ENCODE results near the gene MGP. TPM values are rescaled to one million over a fixed set of nuclear protein-coding genes. Genes with fewer than 3 reads are reported as not detected.

Gene MGP
- total RNA-seq, 1 experiment from 2014 or later = not detected

DNA sequence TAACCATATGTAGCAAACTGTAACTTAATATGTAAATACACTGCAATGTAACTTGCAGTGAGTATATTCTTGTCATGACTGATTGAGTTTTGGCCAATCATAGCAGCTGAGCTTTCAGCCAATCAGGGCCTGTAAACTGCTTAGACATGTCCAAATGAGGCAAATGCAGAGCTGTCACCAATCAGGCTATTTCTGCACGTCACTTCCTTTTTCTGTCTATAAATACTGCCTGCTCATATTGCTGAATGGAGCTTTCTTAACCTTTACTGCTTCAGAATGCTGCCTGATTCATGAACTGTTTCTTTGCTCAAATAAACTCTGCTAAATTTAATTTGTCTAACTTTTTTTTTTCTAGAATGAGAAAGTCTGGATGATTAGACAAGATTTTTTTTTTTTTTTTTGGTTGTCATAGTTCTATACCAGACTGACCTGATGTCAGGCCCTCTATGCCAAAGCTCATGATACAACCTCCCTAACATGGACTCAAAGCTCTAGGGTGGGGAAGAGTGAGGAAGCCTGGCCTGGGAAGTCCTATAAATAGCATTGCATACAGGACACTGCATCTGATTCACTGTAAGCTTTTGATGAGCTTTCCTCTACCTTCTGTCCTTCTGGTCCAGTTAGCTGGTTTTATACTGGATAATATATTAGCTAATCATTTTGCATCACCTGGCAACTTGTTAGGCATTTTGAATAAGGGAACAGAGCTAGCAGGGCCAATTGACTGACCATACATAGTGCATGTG, 12.0 kb downstream of the MGP start:
- in situ Hi-C loops (cut with HindIII; ENCODE audit: low sequenced_read_pairs) = no loop called here
- DNase-seq (ENCODE audit: low spot score) = peak; percentile 57

DNA sequence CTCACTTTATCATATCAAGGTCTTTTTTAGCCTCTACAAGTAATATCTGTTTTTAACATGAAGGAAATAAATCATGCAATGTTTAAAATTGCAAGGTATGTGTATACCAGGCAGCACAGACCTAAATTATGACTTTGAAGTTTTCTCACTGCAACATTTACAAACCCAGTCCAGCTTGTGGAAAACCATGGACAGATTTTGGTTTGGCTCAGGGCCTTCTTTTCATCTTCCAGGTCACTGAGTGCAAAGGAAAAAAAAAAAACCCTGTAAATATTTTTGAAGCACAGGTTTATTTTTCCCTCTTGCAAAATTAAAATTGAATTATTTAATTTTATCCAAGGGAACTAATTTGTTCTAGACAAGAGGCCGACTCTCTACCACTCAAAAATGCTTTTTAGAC, 13.8 kb downstream of the MGP start:
- in situ Hi-C loops (cut with HindIII; ENCODE audit: low sequenced_read_pairs) = no loop called here
- DNase-seq (ENCODE audit: low spot score) = peak; percentile 85

DNA sequence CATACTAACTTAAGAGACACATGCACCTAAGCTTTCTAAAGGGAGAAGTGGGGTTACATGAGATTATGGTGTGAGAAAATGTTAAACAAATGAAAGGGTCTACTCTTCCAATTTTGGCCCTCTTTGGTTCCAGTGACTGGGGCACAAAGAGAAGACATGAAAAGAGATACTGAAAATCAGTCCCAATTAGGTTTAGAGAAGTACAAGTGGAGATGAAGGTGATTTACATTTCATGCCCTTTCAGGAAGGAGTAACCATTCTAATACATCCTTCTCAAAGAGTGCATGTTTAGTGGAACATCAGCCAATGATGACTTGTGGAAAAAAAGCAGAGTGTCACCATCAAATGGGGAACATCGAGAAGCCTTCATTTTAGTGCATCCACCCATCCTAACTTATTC, 14.4 kb downstream of the MGP start:
- in situ Hi-C loops (cut with HindIII; ENCODE audit: low sequenced_read_pairs) = no loop called here
- DNase-seq (ENCODE audit: low spot score) = no peak

DNA sequence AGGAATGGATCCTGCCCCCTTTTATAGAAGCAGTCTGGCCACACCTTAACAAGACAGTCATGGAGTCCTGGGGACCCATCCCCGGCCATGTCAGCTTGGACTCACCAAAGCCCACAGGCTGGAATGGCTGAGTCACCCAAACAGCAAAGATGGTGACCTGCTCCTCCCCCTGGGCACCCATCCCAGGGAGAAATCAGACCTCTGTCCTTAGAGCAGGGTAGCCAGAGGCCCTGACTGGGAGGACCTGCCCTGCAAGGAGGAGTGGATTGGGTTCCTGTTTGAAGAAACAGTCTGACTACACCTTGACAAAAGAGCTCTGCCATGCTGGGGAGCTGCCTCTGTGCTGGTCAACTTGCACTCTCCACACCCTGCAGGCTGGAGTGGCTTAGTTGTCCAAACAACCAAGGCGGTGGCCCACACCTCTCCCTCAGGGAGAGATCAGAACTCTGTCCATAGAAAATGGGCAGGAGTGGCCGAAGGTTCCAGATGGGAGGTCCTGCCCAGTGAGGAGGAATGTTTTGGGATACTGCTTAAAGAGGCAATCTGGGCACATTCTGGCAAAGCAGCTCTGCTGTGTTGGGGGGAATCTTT, 16.6 kb downstream of the MGP start:
- in situ Hi-C loops (cut with HindIII; ENCODE audit: low sequenced_read_pairs) = no loop called here
- DNase-seq (ENCODE audit: low spot score) = no peak

DNA sequence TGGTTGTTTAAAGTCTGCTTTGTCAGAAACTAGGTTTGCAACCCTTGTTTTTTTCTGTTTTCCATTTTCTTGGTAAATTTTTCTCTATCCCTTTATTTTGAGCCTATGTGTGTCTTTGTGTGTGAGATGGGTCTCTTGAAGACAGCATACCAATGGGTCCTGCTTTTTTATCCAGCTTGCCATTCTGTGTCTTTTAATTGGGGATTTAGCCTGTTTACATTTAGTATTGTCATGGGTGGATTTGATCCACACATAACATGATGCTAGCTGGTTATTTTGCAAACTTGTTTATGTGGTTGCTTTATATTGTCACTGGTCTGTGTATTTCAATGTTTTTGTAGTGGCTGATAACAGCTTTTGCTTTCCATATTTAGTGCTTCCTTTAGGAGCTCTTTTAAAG, 25.2 kb downstream of the MGP start:
- in situ Hi-C loops (cut with HindIII; ENCODE audit: low sequenced_read_pairs) = no loop called here
- DNase-seq (ENCODE audit: low spot score) = no peak

DNA sequence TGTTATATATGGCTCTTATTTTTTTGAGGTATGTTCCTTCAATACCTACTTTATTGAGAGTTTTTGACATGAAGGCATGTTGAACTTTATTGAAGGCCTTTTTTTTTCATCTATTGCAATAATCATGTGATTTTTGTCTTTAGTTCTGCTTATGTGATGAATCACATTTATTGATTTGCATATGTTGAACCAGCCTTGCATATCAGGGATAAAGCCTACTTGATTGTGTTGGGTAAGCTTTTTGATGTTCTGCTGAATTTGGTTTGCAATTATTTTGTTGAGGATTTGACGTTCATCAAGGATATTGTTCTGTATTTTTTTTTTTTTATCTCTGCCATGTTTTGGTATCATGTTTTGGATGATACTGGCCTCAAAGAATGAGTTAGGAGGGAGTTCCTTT, 27.1 kb downstream of the MGP start:
- no peak for DNase-seq (ENCODE audit: low spot score)
- in situ Hi-C loops (cut with HindIII; ENCODE audit: low sequenced_read_pairs) = no loop called here

DNA sequence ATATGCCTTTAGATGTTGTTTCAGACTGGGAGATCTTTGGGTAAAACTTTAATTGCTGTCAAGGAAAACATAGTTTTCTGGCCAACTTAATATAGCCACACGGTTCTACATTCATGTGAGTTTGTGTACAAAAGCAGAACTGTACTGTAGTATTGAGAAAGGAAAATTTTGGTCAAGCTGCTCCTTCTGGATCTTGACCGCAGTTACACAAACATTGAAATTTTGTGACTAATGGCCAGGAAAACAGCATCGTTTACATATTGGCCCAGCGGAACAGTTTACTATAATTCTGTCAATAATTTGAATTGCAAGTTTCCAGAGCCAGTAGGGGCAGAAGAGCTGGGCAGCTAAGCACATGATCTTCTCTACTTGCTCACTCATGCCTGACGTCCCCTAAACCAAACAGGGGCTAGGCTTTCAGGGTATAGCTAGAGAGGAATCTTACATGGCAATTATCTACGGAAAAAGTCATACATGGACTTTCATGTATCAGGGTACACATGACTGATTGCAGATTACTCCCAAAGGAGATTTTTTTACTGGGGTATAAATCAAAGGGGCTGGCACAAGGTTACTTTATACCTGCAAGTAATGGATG, 31.0 kb downstream of the MGP start:
- in situ Hi-C loops (cut with HindIII; ENCODE audit: low sequenced_read_pairs) = no loop called here
- no peak for DNase-seq (ENCODE audit: low spot score)

DNA sequence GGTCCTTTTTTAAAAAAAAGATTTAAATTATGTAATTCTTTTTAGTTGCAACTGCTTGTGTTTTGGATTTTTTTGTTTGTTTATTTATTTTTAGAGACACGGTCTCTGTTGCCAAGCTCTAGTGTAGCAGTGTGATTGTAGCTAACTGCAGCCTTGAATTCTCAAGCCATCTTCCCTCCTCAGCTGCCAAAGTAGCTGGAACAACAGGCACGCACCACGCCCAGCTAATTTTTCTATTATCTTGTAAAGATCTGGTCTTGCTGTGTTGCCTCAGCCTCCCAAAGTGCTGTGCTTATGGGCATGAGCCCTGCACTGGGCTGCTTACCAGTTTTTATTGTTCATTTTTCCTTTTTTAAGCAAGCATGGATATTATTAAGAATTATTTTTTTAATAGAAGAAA, 31.7 kb downstream of the MGP start:
- no peak for DNase-seq (ENCODE audit: low spot score)
- in situ Hi-C loops (cut with HindIII; ENCODE audit: low sequenced_read_pairs) = no loop called here

DNA sequence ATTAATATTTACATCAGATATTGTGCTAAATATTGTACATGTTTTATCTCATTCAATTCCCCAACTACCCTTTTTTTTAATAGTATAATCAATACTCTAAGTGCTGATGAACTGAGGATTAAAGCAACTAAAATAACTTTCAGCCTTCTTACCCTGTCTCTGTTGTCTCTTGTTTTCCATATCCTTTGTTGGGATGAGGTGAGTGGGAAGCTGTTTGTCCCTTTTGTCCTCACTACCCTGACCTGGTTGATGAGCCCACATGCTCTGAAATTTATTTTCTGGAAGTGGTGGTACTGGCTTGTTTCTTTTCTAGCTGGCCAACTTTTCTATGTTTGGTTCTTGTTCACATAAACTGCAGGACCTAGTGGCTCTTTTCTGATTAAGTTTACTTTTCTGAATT, 32.8 kb downstream of the MGP start:
- DNase-seq (ENCODE audit: low spot score) = no peak
- in situ Hi-C loops (cut with HindIII; ENCODE audit: low sequenced_read_pairs) = no loop called here

DNA sequence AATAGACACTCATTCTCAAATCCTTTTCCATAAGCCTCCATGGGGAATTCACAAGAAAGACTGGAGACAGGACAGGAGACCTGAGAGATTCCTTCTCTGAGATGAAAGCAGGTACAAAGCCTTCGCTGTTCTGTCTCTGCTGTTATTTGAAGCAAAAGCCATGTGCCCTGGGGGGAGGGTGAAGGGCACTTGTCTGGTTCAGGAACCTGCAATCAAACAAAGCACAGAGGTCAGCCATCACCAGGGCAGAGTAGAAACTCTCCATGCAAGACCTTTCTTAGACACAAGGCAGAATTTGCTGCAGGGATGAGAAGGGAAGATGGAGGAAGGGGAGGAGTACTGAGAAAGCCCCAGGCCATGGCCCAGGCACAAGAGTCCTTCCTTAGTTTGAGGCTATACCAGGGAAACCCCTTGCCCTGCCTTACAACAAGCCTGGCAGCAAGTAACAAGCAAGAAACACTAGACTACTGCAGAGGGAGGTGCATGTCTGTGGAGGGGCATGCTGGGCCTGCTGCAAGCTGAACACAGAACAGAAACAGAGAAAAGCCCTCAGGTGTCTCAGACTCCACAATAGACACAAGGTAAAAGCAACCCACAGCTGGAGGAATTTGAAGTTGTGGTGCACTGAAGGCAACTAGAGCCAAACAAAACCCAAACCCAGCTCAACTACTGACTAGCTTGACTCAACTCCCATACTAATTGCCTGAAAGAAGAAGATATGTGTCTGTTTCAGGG, 34.6 kb downstream of the MGP start:
- in situ Hi-C loops (cut with HindIII; ENCODE audit: low sequenced_read_pairs) = no loop called here
- no peak for DNase-seq (ENCODE audit: low spot score)

DNA sequence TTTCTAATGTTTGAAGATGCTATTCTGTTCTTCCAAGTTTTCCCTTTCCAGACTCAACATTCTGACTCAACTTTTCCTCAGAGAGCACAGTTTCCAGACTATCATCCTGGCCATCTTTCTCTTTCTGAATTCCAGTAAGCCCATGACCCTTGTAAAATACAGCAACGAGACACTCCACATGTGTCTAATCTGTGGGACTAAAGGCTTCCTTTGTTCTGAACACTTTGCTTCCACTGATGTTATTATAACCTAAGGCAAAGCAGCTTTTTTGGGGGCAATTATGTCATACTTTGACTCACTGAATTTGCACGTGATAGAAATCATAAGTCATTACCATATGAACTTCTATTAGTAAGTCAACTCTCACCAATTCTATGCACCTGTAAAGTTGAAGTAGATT, 36.0 kb downstream of the MGP start:
- in situ Hi-C loops (cut with HindIII; ENCODE audit: low sequenced_read_pairs) = no loop called here
- no peak for DNase-seq (ENCODE audit: low spot score)

DNA sequence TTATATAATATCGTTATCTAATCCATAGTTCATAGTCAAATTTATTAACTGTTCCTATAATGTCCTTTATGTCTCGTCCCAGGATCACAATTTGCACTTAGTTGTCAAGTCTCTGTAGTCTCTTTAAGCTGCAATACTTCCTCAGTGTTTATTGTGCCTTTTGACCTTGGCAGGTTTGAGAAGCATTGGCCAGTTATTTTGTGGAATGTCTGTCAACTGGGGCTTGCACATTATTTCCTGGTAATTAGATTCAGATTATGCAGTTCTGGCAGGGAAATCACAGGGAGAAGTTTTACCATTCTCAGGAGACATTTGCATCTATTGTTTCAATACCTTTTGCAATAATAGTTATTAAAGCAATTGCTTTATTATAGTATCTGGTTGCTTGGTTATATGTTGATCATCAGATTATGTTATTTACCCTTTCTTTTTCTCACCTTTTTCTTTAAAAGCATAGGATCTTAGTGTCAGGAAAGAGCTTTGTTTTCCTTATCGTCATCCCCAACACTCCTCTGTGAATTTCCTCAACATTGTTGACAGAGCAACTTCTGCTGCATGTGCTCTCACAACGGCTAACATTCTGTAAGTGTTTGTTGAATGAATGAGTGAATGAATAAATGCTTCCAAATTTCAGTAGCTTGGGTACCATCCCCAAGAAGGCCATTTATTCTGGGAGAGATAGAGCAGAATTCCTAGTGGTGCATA, 38.6 kb downstream of the MGP start:
- in situ Hi-C loops (cut with HindIII; ENCODE audit: low sequenced_read_pairs) = no loop called here
- DNase-seq (ENCODE audit: low spot score) = no peak

DNA sequence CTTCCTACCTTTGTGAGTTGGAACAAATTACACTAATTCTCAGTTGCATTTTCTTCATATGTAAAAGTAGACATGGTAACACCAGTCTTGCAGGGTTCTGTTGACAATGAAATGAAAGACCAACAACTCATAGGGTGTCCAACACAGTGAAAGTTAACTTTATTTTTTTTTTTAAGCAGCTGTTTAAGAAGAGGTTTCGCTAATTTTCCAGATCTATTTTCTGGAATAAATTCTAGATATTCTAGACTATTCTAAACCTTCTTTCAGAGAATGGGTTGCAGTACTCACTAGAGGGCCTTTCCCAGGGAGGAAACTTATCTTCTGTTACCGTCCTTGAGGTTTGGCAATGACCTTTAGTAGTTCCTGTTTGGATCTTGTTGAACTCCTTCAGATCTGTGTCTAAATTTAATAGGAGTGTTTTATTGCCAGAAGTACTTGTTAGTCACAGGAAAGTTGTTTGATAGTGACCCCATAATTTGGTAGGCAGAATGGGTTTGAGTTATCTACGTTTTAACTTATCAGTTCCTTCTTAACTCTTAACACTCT, 39.5 kb downstream of the MGP start:
- DNase-seq (ENCODE audit: low spot score) = no peak
- in situ Hi-C loops (cut with HindIII; ENCODE audit: low sequenced_read_pairs) = no loop called here

DNA sequence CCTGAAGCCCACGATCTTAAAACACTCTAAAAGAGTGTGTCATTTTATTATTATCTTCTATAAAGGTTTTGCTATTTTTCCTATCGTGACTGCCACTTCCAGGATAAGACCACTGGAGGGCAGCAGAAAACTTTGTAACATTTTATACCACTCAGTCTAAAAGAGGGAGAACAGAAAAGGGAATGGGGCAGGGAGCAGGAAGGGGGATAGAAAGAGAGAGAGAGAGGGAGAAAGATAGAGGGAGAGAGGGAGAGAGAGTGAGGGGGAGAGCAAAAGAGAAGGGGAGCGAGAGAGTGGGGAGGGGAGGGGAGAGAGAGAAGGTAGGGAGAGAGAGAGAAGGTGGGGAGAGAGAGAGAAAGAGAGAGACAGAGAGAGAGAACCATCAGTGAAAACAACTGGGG, 40.3 kb downstream of the MGP start:
- in situ Hi-C loops (cut with HindIII; ENCODE audit: low sequenced_read_pairs) = no loop called here
- peak; percentile 77 for DNase-seq (ENCODE audit: low spot score)

DNA sequence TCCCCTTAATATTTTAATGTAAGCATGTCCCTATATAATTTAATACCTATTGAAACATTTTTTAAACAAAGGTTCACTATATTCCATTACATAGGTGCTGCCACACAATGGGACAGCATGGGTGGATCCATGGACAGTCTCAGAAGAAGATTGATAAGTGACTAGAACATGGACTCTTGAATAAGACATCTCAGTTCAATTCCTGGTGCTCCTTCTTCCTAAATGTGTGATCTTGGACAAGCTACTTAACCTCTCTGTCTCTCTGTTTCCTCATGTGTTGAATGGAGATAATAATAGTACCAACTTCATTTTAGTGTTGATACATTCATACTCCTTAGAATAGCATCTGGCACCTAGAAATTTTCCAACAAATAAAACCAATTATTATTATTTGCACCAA, 41.3 kb downstream of the MGP start:
- in situ Hi-C loops (cut with HindIII; ENCODE audit: low sequenced_read_pairs) = no loop called here
- no peak for DNase-seq (ENCODE audit: low spot score)

DNA sequence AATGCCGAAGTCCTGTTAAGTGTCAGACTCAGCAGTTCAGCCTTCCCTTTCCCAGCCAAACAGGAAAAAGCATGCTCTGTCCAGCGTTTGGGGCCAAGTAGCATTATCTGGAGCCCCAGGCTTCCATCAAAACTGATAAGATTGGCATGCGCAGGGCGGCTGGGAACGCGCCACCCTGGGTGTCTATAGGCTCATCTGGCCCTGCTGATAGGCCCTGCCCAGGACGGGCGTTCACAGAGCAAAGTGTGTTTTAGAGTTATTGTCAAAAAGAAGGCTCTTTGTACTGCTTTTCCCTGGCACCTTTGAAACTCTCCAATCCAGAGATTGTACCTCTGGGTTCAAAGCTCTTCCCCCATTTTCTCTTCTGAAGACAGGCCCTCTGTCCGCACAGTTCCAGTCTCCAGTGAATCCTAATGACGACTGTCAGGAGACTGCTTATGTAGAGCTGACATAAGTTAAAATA, 42.2 kb downstream of the MGP start, which contains the start of gene ART4:
Gene ART4, minus strand, starts transcription at position 102 of the 463 bp plus-strand sequence. CDS start 413 bp downstream, outside the sequence.
- in situ Hi-C loops (cut with HindIII; ENCODE audit: low sequenced_read_pairs) = no loop called here
- DNase-seq (ENCODE audit: low spot score) = no peak

DNA sequence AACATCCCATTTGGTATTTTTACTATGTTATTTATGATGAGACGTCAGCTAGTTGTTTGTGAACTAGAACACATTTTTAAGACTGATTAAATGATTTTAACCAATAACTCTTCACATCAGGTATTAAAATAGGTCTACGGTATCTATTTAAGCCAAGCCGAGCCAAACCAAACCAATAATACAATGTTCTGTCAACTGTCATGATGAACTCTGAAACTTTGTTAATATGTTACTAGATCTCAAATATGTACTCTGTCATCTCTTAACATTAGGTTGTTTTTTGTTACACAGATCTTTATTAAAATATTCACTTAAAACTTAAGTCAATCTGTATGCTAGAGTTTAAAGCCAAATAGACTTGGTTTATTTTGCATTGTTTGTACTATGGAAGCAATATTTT, 43.3 kb downstream of the MGP start:
- in situ Hi-C loops (cut with HindIII; ENCODE audit: low sequenced_read_pairs) = no loop called here
- DNase-seq (ENCODE audit: low spot score) = no peak

DNA sequence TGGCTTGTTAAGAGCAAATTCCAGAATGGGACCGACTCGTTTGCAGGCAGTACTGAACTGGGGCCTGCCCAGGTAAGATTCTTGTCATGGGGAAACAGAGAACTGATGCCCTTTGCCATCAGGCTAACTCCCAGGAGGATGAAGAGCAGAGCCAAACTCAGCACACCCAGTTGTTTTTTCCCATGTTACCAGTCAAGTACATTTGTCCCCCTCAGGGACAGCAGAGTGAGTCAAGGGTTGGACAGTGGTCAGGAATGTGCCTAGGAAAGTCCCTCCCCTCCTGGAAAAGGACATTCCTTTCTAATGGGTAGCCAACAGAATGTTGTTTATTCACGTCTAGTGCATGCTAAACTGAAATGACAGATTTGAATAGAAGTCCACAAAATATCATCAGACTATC, 43.9 kb downstream of the MGP start:
- DNase-seq (ENCODE audit: low spot score) = no peak
- in situ Hi-C loops (cut with HindIII; ENCODE audit: low sequenced_read_pairs) = no loop called here

DNA sequence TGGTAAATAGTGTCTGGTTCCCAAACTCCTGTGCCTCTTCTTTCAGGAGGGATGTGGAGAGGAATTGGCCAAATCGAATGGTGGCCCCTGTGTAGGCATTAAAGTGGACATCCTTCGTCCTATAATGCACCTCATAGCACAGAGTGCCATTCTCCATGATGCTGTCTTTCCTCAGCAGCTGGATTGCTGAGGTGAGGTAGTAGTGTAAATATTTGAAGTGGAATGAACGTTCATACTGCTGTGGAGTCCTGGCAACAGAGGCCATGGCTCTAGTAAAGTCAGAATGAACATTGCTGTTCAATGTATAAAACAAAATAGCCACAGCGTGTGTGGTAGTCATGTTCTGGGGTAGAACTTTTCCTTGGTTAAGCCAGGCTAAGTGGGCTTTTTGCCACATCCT, 45.0 kb downstream of the MGP start:
- DNase-seq (ENCODE audit: low spot score) = no peak
- in situ Hi-C loops (cut with HindIII; ENCODE audit: low sequenced_read_pairs) = no loop called here
